Activated naive CD8-positive, alpha-beta T cell treated with anti-CD3 and anti-CD28 coated beads, Interleukin-2, amount 50 U/mL, for 16 hours (primary cell): ENCODE results near the gene EMC9.

ENCODE experiments used
- DNase-seq: peaks from one replicate; pipeline ENCODE4 v3.0.0-alpha.2; 2020; ENCODE audit warnings: low read depth, low spot score

Gene EMC9

DNA sequence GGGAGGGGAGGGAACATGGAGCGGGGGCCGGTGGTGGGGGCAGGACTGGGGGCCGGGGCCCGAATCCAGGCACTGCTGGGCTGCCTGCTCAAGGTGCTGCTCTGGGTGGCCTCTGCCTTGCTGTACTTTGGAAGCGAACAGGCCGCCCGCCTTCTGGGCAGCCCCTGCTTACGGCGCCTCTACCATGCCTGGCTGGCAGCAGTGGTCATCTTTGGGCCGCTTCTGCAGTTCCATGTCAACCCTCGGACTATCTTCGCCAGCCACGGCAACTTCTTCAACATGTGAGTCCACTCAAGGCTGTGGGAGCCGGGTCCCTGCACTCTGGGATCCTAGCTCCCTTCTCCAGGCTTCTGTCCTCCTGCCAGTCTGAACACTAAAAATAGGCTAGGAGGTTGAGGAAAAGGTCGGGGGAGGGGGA, 9.8 kb downstream of the EMC9 start:
- DNase-seq = no peak

DNA sequence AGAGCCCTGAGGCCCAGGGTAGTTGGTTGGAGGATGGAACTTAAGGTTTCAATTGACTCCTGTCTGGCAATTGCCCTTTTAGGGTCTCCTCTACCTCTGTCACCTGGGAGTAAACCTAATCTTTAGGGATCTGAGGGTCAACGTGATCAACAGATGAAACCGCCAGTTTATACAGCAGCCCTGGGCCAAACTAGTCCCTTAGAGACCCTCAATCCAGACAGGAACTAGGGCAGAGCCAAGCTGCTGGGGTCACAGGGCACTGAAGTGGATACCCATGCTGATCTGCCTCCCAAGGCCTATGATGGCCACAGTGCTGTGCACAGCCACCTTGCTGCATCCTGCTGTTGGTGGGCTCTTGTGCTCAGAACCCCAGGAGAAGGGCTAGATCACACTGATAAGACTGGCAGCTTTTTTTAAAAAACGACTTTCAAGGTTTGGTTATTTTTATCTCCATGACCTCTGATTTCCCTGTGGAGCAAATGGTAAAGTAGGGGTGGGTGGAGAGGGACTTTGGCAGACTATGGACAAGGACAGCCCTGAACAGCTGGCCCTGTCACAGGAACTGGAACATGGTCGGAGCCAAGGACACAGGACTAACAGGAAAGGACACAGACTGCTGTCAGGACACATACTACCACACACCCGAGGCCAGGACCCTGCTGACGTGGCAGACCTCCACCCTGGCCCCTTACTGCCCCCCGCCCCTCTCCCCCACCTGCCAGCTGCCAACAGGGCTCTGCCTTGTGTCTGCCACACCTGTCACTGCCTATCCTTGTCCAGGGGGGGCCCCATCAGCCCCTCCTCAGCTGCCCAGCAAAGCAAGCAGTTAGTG, 10.5 kb downstream of the EMC9 start:
- no peak for DNase-seq

DNA sequence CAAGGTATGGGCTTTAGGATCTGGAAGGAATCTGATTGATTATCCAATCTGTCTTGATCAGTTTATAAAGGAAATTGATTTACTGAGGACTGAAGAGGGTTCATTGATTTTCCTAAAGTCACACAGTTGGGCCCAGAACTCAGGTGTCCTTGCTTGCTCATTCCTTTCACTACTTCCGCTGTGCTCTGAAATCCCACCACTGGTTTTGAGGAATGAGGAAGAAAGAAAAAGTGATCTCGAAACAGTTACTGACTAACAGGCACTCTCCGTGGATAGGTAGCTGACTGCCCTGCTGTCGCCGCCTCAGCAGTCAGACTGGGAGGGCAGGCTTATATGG, 11.0 kb downstream of the EMC9 start, which contains the start of gene FITM1:
TSS of gene FITM1 (plus strand) at position 280 of the 337 bp plus-strand sequence. CDS start 905 bp downstream, outside the sequence.
- DNase-seq = no peak

DNA sequence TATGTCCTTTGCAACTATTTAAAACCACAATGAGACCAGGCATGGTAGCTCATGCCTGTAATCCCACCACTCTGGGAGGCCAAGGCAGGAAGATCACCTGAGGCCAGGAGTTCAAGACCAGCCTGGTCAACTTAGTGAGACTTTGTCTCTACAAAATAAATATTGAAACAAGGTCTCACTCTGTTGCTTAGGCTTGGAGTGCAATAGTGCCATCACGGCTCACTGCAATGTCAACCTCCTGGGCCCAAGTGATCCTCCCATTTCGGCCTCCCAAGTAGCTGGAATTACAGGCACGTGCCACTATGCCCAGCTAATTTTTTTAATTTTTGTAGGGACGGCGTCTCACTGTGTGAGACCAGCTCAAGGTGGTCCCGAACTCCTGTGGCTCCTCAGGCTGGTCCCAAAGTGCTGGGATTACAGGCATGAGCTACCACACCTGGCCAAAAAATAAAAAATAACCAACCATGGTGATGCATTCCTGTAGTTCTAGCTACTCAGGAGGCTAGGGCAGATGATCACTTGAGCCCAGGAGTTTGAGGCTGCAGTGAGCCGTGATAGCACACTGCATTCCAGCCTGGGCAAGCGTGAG, 11.9 kb downstream of the EMC9 start:
- no peak for DNase-seq

DNA sequence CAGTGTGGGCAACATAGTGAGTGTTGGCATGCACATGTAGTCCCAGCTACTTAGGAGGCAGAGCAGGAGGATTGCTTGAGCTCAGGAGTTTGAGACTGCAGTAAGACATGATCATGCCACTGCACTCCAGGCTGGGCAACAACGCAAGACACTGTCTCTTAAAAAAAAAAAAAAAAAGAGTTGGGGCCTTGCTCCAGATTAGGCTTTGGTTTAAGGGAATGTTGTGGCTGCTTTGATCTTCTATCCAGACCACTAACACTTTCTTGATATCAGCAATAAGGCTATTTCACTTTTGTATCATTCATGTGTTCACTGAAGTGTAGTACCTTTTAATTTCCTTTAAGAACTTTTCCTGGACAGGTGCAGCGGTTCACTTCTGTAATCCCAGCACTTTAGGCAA, 13.7 kb downstream of the EMC9 start:
- no peak for DNase-seq

DNA sequence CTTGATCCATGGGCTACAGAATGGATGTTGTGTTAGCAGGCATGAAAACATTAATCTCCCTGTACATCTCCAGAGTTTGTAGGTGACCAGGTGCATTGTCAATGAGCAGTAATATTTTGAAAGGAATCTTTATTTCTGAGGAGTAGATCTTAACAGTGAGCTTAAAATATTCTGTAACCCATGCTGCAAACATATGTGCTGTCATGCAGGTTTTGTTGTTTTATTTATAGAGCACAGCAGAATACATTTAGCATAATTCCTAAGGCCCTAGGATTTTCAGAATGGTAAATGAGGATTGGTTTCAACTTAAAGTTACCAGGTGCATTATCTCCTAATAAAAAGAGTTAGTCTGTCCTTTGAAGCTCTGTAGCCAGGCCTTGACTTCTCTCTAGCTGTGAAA, 14.5 kb downstream of the EMC9 start:
- no peak for DNase-seq

DNA sequence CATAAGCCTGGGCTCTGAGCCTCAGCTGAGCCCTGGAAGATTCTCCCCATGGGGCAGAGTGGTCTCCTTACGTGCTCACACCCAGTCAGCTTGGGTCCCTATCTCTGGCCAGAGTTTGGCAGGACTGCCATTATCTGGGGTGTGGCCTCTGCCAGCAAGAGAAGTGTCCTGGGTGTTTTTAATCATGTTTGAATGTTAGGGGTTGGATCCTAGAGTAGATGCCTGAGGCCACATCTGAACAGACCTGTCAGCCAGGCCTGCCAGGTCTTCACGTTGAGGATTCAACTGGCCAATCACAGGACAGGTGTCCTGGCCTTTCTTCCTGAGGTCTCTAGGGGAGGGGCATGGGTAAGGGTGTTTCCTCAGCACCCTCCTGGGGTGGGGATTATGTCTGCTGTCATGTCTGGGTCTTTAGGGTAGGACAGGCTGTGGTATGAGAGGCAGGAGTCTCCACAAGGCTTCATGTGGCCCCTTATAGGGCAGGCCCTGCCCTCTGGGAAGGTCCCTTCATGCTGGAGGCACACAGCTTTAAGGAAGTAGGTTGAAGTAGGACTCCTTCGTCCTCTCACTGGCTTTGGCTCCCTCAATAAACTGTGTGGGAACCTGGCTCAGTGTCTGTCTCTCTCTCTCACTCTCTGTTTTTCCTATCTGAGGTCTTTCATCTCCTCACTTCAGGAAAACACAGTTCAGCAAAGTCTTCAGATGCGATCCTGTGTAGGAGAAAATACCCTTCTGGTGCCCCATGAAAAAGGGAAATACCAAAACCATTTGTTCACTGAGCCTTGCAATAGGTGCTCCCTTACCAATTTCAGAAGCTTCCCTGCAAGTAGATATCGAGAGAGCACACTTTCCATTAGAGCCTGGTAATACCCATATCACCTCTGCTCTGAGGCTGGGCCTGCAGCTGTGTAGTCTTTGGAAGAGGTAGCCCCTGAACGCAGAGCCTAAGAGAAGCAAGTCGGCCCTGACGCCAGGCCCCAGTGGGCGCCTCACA, 17.7 kb downstream of the EMC9 start:
- DNase-seq = no peak

DNA sequence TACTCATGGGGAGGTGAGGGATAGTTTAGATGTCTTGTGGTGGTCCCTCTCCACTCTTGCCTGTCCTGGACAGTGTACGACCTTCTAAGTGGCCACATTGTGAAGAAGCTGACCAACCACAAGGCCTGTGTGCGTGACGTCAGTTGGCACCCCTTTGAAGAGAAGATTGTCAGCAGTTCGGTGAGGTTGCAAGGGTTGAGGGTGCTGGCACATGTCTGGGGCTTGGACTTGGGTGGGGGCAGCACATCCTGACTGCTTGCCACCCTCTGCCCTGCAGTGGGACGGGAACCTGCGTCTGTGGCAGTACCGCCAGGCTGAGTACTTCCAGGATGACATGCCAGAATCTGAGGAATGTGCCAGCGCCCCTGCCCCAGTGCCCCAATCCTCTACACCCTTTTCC, 18.5 kb downstream of the EMC9 start:
- DNase-seq = no peak

DNA sequence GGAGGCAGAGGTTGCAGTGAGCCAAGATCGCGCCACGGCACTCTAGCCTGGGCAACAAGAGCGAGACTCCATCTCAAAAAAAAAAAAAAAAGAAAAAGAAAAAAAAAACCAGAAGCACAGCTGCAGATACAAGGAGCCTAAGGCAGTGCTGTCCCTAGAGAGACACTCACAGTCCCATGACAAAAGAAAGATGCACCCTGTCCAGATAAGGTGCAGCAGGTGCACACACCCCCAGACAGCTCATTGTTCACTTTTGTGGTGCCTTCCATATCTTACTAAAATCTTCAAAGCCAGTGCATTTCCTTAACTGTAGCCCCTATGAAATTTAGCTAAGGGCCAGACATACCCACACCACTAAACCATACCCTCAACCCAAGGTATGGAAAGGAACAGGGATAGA, 19.0 kb downstream of the EMC9 start:
- no peak for DNase-seq

DNA sequence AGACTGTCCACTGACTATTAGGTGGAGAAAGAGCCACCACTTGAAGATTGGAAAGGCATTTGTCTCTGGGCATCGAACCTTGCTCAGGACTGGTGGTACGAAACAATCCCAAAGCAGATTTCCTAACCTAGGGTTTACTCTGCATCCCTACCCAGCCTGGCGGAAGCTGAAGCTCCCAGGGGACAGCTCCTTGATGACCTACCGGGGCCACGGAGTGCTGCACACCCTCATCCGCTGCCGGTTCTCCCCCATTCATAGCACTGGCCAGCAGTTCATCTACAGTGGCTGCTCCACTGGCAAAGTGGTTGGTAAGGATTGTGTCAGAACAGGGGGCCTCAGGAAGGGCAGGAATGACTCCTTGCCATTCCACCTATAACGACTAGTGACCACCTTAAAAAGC, 20.2 kb downstream of the EMC9 start:
- DNase-seq = no peak

DNA sequence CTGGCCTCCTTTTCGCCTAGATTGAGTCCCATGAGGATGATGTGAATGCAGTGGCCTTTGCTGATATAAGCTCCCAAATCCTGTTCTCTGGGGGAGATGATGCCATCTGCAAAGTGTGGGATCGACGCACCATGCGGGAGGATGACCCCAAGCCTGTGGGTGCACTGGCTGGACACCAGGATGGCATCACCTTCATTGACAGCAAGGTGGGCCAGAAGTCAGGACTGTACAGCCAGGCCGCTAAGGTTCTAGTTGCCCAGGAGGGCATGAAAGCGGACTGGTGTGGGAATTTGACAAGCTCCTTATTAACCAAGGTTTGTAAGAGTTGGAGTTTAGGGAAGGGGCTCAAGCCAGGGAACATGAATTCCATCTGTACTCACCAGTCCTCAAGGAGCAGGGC, 21.7 kb downstream of the EMC9 start:
- no peak for DNase-seq

DNA sequence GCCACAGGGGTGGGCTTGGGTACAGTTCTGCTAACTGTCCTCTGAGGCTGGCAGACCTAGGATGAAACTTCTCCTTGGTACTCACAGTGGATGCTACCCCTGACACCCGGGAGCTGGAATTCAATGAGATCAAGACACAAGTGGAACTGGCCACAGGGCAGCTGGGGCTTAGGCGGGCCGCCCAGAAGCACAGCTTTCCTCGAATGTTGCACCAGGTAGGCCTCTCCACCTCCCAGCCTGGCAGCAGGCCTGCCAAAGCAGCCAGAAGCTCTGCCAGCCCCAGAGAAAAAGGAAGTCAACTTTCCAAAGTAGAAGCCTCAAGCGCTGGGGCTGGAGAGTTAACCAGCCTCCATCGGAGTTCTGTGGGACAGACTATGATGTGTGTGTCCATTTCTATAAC, 24.2 kb downstream of the EMC9 start:
- DNase-seq = no peak

DNA sequence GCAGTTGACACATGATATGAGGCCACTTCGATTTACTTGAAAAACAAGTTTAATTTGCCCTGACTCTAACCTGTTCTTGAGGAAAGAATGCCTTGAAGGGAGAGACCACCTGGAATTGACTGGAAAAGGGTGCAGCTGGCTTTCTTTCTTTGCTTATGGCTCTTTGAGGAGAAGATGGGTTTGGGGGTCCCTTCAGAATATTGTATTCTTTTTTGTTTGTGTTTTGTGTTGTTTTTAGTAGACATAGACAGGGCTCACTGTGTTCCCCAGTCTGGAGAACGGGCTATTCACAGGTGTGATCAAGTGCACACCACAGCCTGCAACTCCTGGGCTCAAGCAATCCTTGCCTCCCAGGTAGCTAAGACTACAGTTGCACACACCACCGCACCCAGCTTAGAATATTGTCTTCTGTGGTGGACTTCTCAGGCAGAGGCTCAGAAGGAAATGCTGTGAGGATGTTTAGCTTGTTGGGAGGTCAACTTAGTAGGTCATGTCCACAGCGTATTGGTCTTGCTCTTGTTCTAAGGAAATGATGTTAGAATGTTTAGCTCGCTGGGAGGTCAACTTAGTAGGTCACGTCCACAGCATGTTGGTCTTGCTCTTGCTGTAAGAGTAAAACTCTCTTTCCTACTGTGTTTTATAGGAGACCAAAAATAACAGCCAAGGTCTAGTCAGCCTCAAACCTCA, 25.1 kb downstream of the EMC9 start:
- DNase-seq = no peak

DNA sequence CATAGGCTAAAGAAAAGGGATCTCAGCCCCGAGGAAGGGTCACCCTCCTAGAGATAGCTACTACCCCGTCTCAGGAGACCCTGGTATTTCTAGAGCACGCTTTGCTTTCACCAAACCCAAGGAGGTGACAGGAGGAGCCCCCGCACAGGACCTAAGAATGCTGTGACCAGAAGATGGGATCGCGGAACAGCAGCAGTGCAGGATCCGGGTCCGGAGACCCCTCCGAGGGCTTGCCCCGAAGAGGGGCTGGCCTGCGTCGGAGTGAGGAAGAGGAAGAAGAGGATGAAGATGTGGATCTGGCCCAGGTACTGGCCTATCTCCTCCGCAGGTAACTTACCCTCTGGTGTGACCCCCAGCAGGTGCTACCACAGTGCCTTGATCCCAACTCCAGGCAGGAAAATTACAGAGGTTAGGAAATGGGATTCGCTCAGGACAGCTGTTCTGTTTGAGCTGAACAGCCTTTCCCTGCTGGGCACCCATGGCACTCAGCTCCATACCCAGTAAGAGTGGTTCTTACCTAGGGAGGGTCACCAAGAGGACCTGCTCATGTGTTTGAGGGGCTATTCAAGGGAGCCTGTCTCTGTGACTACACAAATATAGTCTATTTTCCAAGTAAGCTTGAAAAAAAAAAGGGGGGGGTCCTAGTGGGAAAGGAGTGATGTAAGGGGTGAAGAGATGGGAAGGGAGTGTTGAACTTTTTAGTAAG, 25.8 kb downstream of the EMC9 start:
- no peak for DNase-seq

DNA sequence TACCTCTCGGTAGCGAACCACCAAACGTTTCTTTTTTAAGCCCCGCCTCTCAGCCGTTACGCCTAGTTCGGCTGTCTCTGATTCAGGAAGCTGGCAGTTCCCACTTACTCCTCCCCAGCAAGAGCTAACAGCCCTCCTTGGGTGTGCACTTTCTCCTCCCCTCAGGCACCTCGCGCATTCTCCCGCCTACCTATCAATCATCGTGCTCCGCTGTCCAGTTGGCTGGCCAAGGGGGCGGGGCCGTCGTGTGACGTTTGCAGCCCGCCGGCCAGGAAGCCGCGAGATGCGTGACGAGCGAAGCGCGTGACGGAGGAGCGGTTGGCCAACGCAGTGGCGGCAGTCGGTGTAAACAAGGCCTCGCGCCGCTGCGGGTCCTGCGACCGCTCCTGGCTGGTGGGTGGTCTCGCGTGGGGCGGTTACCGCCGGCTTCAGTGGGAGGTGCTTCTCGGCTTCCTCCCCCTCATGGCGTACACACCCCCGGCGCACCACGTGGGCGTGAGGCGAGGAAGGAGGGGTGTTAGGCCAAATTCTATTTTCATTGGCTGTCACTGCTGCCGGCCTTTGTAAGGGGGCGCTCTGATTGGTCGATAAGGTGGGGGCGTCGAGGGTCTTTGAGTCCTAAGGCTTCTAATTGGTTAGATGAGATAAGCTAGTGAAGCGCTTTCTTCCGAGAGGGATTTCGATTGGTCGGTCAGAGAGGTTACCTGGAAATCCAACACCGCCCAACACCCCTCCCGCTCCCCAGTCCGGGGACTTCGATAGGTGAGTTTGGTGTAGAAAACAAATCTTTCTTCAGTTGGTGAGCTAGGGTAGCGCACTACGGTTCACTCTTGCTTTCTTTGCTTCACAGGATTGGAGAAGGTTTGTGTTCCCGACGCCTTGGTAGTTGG, 26.6 kb downstream of the EMC9 start, which contains the start of the genes DCAF11 and NRL:
TSS of gene DCAF11 (plus strand) at position 246 of the 890 bp plus-strand sequence. CDS start 818 bp downstream, outside the sequence.
TSS of gene NRL (minus strand) at position 418 of the 890 bp plus-strand sequence. CDS start 32,101 bp downstream, outside the sequence.
- peak; percentile 98 for DNase-seq

DNA sequence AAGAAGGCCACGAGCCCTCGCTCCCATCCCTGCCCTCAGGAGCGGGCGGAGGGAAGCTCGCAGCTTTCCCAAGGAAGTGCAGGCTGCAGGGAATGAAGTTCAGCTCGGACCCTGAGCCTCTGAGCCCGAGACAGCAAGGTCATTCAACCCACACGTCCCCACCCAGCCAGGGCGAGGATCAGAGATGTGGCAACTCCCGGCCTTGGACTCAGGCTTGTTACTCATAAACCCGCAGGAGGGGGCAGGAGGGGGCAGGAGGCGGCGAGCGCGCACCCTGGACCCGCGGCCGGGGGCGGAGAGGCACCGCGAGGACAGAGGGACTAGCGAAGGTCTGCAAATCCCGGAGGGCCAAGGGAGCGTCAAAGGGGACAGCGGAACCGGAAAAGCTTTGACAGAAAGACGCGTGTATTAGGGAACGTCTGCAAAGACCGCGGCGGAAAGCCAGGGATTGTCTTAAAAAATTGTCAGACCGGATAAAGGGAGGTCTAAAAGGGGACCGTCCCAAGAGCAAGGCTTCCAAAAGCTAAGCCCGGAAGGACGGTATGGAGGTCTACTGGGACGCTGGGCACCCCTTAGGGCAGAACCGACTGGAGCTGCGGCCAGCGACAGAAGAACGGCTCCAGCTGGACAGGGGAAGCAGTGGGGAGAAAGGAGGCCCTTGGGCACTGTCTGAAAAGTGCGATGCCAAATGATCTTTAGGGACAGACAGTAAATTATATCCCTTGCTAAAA, 27.4 kb downstream of the EMC9 start:
- DNase-seq = peak; percentile 41

DNA sequence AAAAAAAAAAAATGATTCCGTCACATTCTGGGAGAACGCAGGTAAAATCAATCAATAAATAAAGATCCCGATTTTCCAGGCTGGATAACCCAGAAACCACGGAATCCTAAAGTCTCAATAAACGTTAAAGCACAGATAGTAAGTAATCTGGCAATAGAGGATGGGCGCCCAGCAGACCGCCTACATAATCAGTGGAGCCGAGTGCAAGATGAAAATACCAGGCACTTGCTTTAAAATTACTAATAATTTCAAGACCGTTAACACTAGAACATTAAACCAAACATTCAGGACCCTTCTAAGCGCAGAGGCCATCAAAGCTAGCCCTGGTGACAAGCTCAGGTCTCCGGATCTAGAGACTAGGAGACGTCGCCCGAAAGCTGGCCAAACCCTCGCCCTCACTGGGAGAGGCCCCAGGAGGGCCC, 28.0 kb downstream of the EMC9 start:
- no peak for DNase-seq

DNA sequence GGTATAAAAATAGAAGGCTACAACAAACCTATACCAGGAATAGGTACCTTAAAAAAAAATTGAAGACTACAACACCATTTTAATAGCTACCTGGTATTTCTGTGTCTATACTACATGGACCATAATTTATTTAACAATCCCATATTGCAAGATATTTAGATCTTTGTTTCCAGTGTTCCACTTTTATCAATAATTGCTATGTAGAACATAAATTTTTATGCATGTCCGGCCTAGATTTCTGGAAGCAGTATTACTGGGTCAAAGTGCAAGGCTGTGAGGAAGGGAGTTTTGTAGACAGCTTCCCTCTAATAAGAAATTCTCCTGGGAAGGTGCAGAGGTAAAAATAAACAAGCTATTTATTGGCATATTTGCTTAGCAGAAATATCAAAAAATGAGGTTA, 30.9 kb downstream of the EMC9 start:
- no peak for DNase-seq

DNA sequence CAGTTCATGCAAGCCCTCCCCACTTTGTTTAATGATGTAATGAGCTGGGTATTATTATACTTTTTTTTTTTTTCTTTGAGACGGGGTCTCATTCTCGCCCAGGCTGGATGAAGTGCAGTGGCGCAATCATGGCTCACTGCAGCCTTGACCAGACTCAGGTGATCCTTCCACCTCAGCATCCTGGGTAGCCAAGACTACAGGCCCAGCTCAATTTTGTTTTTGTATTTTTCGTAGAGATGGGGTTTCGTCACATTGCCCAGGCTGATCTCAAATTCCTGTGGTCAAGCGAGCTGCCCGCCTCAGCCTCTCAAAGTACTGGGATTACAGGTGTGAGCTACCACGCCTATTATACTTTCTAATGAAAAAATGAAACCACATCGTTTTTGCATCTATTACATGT, 31.3 kb downstream of the EMC9 start:
- no peak for DNase-seq
